Spinal cord (tissue), 10 donors: ENCODE measurements around the gene FNDC7. TPM values are rescaled to one million over a fixed set of nuclear protein-coding genes. Genes with fewer than 3 reads are reported as not detected.

Source experiments
- DNase-seq, 6 donors: peaks; one replicate each; pipeline versions ENCODE4 v3.0.0 to v3.0.0-alpha.2; 2013 to 2015; ENCODE audit warnings: low spot score in 6 of 6, low read depth in 4 of 6
- H3K27ac ChIP-seq: one replicate; pipeline ENCODE4 v1.5.1; 2013; ENCODE audit warnings: low read depth, low read length, control low read depth
- H3K27me3 ChIP-seq: one replicate; pipeline ENCODE4 v1.6.1; 2013; ENCODE audit warnings: low read length; ENCODE audit not compliant: control insufficient read depth, insufficient read depth
- H3K36me3 ChIP-seq: one replicate; pipeline ENCODE4 v1.6.1; 2013; ENCODE audit warnings: low read length; ENCODE audit not compliant: control insufficient read depth, insufficient read depth
- H3K4me1 ChIP-seq: one replicate; pipeline ENCODE4 v1.6.1; 2013; ENCODE audit warnings: low read length; ENCODE audit not compliant: control insufficient read depth, insufficient read depth
- H3K4me3 ChIP-seq: one replicate; pipeline ENCODE4 v1.5.1; 2013; ENCODE audit warnings: low read depth, low read length, control low read depth
- H3K9me3 ChIP-seq: one replicate; pipeline ENCODE4 v1.6.1; 2013; ENCODE audit warnings: low read length; ENCODE audit not compliant: control insufficient read depth, insufficient read depth
- WGBS: methylation state at CpG from one replicate; pipeline ENCODE4 v1.1.5; 2013; ENCODE audit warnings: missing lambda C conversion rate; ENCODE audit not compliant: insufficient coverage; 5-methylcytosine and 5-hydroxymethylcytosine counted together
- polyA plus RNA-seq, 2 donors: library from polyadenylated mRNA; unstranded; fragments of 120-200 nt; gene quantifications; one replicate each; pipeline ENCODE4 v1.2.1, GENCODE V29; 2013; ENCODE audit not compliant: insufficient read length in 2 of 2
- total RNA-seq, 2 donors: library from RNA; depleted of rRNA in 1 of 2; stranded (reverse); fragments of 120-200 nt in 1 of 2; fragments of >200 nt in 1 of 2; gene quantifications; one replicate each; pipeline versions ENCODE4 v1.2.3 to v1.2.4, GENCODE V29; 2013 to 2014
- donor health status: healthy.

FNDC7 gene
- total and polyA plus RNA-seq, 4 donors: 0.10 to 0.28 TPM; not detected in 2

GRCh38 chr1:108708691-108709660 is 3.7 kb upstream of the FNDC7 start:
- Histone ChIP-seq H3K4me1 (no peaks in the 10 kb centered on the region), H3K27ac (no peak overlapping the region), H3K36me3 (no peaks in the 10 kb centered on the region), H3K27me3 (no peaks in the 10 kb centered on the region), H3K4me3 (no peak overlapping the region), H3K9me3 (no peaks in the 10 kb centered on the region)
- WGBS: 82% methylated on average over 5 of the region's 7 CpGs
- no peak for DNase-seq

- no peaks in the 10 kb centered on the region for H3K27me3 ChIP-seq
- H3K36me3 ChIP-seq: no peaks in the 10 kb centered on the region
- no peaks in the 10 kb centered on the region for H3K9me3 ChIP-seq
- no peak overlapping the region for H3K27ac ChIP-seq
- 77% methylated on average over 3 of the region's 5 CpGs for WGBS
- peaks cover 12% of the 10 kb centered on the region for H3K4me1 ChIP-seq
- peak in 1 of 6 donors; percentile 17 for DNase-seq
- H3K4me3 ChIP-seq: no peak overlapping the region
Observed at GRCh38 chr1:108715932-108716331, 3.2 kb downstream of the FNDC7 start.

- no CpG with 5 or more reads among the region's 2 CpGs for WGBS
- Histone ChIP-seq H3K4me3 (no peak overlapping the region), H3K9me3 (no peaks in the 10 kb centered on the region), H3K27ac (no peak overlapping the region), H3K27me3 (no peaks in the 10 kb centered on the region), H3K36me3 (no peaks in the 10 kb centered on the region), H3K4me1 (peaks cover 12% of the 10 kb centered on the region)
- peak in 1 of 6 donors; percentile 42 for DNase-seq
Observed at GRCh38 chr1:108716437-108717230, 3.9 kb downstream of the FNDC7 start.

GRCh38 chr1:108717774-108718316 is 5.1 kb downstream of the FNDC7 start:
- Histone ChIP-seq H3K9me3 (no peaks in the 10 kb centered on the region), H3K27me3 (no peaks in the 10 kb centered on the region), H3K36me3 (no peaks in the 10 kb centered on the region), H3K27ac (no peak overlapping the region), H3K4me1 (peaks cover 12% of the 10 kb centered on the region), H3K4me3 (no peak overlapping the region)
- WGBS: 89% methylated on average over 8 of the region's 9 CpGs
- DNase-seq: peak in 1 of 6 donors; percentile 15

GRCh38 chr1:108718927-108719655 is 6.4 kb downstream of the FNDC7 start:
- peaks cover 12% of the 10 kb centered on the region for H3K4me1 ChIP-seq
- H3K9me3 ChIP-seq: no peaks in the 10 kb centered on the region
- H3K27ac ChIP-seq: no peak overlapping the region
- H3K36me3 ChIP-seq: no peaks in the 10 kb centered on the region
- DNase-seq: peak in 2 of 6 donors; percentile 35 to 43
- no peak overlapping the region for H3K4me3 ChIP-seq
- 49% methylated on average over 4 of the region's 6 CpGs for WGBS
- no peaks in the 10 kb centered on the region for H3K27me3 ChIP-seq

- H3K27ac ChIP-seq: no peak overlapping the region
Observed at GRCh38 chr1:108719656-108720435, 7.1 kb downstream of the FNDC7 start.

GRCh38 chr1:108722292-108722691 is 9.6 kb downstream of the FNDC7 start:
- H3K4me3 ChIP-seq: no peak overlapping the region
- 86% methylated on average over 3 of the region's 6 CpGs for WGBS
- H3K9me3 ChIP-seq: no peaks in the 10 kb centered on the region
- H3K27me3 ChIP-seq: no peaks in the 10 kb centered on the region
- DNase-seq: no peak
- H3K36me3 ChIP-seq: no peaks in the 10 kb centered on the region
- H3K27ac ChIP-seq: no peak overlapping the region
- H3K4me1 ChIP-seq: peaks cover 8% of the 10 kb centered on the region

More at GRCh38 chr1:108719656-108720435, 7.1 kb downstream of the FNDC7 start:
- 83% methylated on average over 6 of the region's 8 CpGs for WGBS
- Histone ChIP-seq H3K27me3 (no peaks in the 10 kb centered on the region), H3K36me3 (no peaks in the 10 kb centered on the region), H3K9me3 (no peaks in the 10 kb centered on the region), H3K4me1 (peaks cover 12% of the 10 kb centered on the region), H3K4me3 (no peak overlapping the region)
- DNase-seq: peak in 1 of 6 donors; percentile 7

- H3K9me3 ChIP-seq: no peaks in the 10 kb centered on the region
- no peaks in the 10 kb centered on the region for H3K4me1 ChIP-seq
- no peak overlapping the region for H3K27ac ChIP-seq
- no peaks in the 10 kb centered on the region for H3K27me3 ChIP-seq
- no peaks in the 10 kb centered on the region for H3K36me3 ChIP-seq
- WGBS: no CpG with 5 or more reads among the region's 1 CpG
- H3K4me3 ChIP-seq: no peak overlapping the region
- DNase-seq: no peak
Observed at GRCh38 chr1:108725906-108726305, 13.2 kb downstream of the FNDC7 start.
